Heart left ventricle (tissue), 16 donors: Measurements from ENCODE around the gene RAVER1. TPM values are rescaled to one million over a fixed set of nuclear protein-coding genes. Genes with fewer than 3 reads are reported as not detected.

ENCODE experiments used
- ATAC-seq, 4 donors: fragments of 200-7000 bp; cut with Tn5 transposase; one replicate each; pipeline ENCODE4 v1.9.1; 2020 to 2022; ENCODE audit warnings: moderate library complexity in 4 of 4, mild to moderate bottlenecking in 3 of 4, moderate number of reproducible peaks in 1 of 4
- DNase-seq, 5 donors: peaks; one replicate each; pipeline ENCODE4 v3.0.0-alpha.2; 2020
- H3K27ac ChIP-seq, 12 donors: fragments of 200-600 bp; sonication (generic) in 4 of 12; one replicate each; pipeline versions ENCODE4 v1.5.0 to v1.8.0; 2016 to 2022; ENCODE audit warnings: mild to moderate bottlenecking in 2 of 12
- H3K27me3 ChIP-seq, 9 donors: fragments of 200-600 bp; sonication (generic) in 2 of 9; one replicate each; pipeline versions ENCODE4 v1.5.1 to v1.8.0; 2016 to 2022; ENCODE audit warnings: mild to moderate bottlenecking in 3 of 9
- H3K36me3 ChIP-seq, 9 donors: fragments of 200-600 bp; sonication (generic) in 2 of 9; one replicate each; pipeline versions ENCODE4 v1.5.0 to v1.8.0; 2018 to 2022; ENCODE audit warnings: mild to moderate bottlenecking in 2 of 9
- H3K4me1 ChIP-seq, 12 donors: fragments of 200-600 bp; sonication (generic) in 4 of 12; one replicate each; pipeline versions ENCODE4 v1.5.0 to v1.8.0; 2016 to 2022; ENCODE audit warnings: mild to moderate bottlenecking in 3 of 12
- H3K4me3 ChIP-seq, 12 donors: fragments of 200-600 bp; sonication (generic) in 4 of 12; one replicate each; pipeline versions ENCODE4 v1.5.0 to v1.8.0; 2017 to 2022; ENCODE audit warnings: mild to moderate bottlenecking in 9 of 12, moderate library complexity in 4 of 12
- H3K9me3 ChIP-seq, 12 donors: fragments of 200-600 bp; sonication (generic) in 4 of 12; one replicate each; pipeline versions ENCODE4 v1.5.0 to v1.8.0; 2016 to 2022; ENCODE audit warnings: mild to moderate bottlenecking in 1 of 12
- POLR2A ChIP-seq, 2 donors: fragments of 450-650 bp; IDR thresholded peaks; one replicate each; pipeline ENCODE4 v1.6.1; 2017; ENCODE audit warnings: antibody characterized with exemption in 2 of 2, mild to moderate bottlenecking in 2 of 2, moderate library complexity in 2 of 2
- WGBS, 4 donors: extraction: QIAGEN DNeasy Blood & Tissue Kit in 2 of 4; methylation state at CpG; one replicate each; pipeline versions ENCODE4 v1.1.5 to v1.1.7; 2013 to 2018; 5-methylcytosine and 5-hydroxymethylcytosine counted together
- intact Hi-C, 10 donors: fragments of 100-400 bp; cut with DNase I; formaldehyde crosslinking; loops; one replicate each; pipeline versions ENCODE4 v1.11.1 to v1.14.2; 2022
- polyA plus RNA-seq, 2 donors: library from polyadenylated mRNA; stranded (reverse); fragments of 200-250 nt; gene quantifications; one replicate each; pipeline ENCODE4 v1.2.3, GENCODE V29; 2013
- total RNA-seq, 9 donors: library from RNA; depleted of rRNA in 2 of 9; stranded (reverse); fragments of >200 nt in 2 of 9; fragmentation: NEBNext Ultra II Directional in 3 of 9; extraction: Animal tissue kit (Norgen Biotek cat#: 25700) in 3 of 9; gene quantifications; one replicate each; pipeline versions ENCODE4 v1.1.0 to v1.2.4, GENCODE V29; 2016 to 2023
- TF ChIP-seq, protein P1 (sequence below), 12 donors: fragments of 200-600 bp; sonication (generic) in 4 of 12; IDR thresholded peaks; one replicate each; pipeline versions ENCODE4 v1.5.0 to v1.8.0; 2018 to 2022; ENCODE audit warnings: antibody characterized with exemption in 12 of 12, mild to moderate bottlenecking in 5 of 12
- donor health status: ischemic (EF 13 %, LVEDD 7.1; RV severe dilation, severe dysfunction).
- donor health status: healthy with polysubstance abuse.
- donor health status: DM: no; HTN: yes; CAD: no.
- donor health status: DM: no; HTN: no; CAD: no.
- donor health status: ischemic (EF 25% LVEDD 6.9; RV normal size, moderate dysfunction).
- donor health status: ischemic (EF 25% LVEDD 5.7; RV mildly dilated, moderate dysfunction).
- donor health status: healthy.
- donor health status: DM: yes; HTN: yes; CAD: no.
- donor health status: ischemic (EF 35%, LVEDD 5.7; RV mildly dilated, moderate dysfunction).
- donor health status: nonischemic (EF 11% LVEDD 7.7; RV severe dilation, severe dysfunction).
- donor health status: DM: yes; HTN: yes; CAD: no.
- donor health status: PGD.
- donor health status: ischemic (EF 29% LVEDD 5.4; RV normal size, mild dysfunction).
- donor health status: nonischemic (EF 23%, LVEDD 6.1; RV moderate dilation, normal function).

The RAVER1 gene
- total and polyA plus RNA-seq, 11 donors: 5.9 to 22.5 (median 14.0) TPM

DNA sequence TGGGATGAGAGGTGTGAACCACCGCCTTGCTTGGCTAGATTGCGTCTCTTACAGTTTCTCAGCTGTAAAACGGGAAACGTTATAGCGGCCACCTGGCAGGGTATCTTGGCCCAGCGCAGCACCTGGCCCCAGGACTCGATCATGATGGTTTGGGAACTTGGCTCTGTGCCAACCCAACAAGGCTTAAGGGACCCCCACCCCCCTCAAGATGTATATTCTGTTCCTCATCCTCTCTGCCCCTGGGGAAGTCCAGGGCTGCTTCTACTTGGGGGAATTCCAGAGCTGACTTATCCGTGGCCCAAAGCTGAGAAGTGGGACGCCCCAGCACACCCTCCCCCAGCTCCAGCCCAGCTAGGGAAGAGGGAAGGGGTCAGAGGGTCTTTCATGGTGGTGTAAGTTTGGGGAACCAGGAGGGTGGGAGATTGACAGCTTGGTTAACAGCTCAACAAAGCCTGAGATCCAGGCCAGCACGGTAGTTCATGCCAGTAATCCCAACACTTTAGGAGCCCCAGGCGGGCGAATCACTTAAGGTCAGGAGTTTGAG, 61.7 kb downstream of the RAVER1 start:
- peaks cover 0 to 74% (median 17%) of the 10 kb centered on the region in 12 donors for H3K4me1 ChIP-seq
- peak overlapping the region; percentile 19 to 78 (median 60) for H3K4me3 ChIP-seq
- ATAC-seq (no peak), DNase-seq (peak in 1 of 5 donors; percentile 30)
- H3K9me3 ChIP-seq: no peaks in the 10 kb centered on the region
- 26 to 41% (median 32%) methylated on average over 12 of the region's 12 CpGs for WGBS, 4 donors
- peak overlapping the region in 11 of 12 donors; percentile 77 to 99 (median 89) for H3K27ac ChIP-seq
- H3K27me3 ChIP-seq: peaks cover 0 to 23% (median 3%) of the 10 kb centered on the region in 9 donors
- TF ChIP-seq POLR2A (IDR thresholded peaks at IDR 0.05): no peak
- TF ChIP-seq, protein P1, sequence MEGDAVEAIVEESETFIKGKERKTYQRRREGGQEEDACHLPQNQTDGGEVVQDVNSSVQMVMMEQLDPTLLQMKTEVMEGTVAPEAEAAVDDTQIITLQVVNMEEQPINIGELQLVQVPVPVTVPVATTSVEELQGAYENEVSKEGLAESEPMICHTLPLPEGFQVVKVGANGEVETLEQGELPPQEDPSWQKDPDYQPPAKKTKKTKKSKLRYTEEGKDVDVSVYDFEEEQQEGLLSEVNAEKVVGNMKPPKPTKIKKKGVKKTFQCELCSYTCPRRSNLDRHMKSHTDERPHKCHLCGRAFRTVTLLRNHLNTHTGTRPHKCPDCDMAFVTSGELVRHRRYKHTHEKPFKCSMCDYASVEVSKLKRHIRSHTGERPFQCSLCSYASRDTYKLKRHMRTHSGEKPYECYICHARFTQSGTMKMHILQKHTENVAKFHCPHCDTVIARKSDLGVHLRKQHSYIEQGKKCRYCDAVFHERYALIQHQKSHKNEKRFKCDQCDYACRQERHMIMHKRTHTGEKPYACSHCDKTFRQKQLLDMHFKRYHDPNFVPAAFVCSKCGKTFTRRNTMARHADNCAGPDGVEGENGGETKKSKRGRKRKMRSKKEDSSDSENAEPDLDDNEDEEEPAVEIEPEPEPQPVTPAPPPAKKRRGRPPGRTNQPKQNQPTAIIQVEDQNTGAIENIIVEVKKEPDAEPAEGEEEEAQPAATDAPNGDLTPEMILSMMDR (IDR thresholded peaks at IDR 0.05): no peak
- intact Hi-C loops: loop anchor here in 2 of 10 donors (5.0 kb wide), 1 partner anchor 61 kb away; the partner anchor contains the start of gene RAVER1 (in 2 of the 2)
- peaks cover 0 to 30% (median 11%) of the 10 kb centered on the region in 9 donors for H3K36me3 ChIP-seq

DNA sequence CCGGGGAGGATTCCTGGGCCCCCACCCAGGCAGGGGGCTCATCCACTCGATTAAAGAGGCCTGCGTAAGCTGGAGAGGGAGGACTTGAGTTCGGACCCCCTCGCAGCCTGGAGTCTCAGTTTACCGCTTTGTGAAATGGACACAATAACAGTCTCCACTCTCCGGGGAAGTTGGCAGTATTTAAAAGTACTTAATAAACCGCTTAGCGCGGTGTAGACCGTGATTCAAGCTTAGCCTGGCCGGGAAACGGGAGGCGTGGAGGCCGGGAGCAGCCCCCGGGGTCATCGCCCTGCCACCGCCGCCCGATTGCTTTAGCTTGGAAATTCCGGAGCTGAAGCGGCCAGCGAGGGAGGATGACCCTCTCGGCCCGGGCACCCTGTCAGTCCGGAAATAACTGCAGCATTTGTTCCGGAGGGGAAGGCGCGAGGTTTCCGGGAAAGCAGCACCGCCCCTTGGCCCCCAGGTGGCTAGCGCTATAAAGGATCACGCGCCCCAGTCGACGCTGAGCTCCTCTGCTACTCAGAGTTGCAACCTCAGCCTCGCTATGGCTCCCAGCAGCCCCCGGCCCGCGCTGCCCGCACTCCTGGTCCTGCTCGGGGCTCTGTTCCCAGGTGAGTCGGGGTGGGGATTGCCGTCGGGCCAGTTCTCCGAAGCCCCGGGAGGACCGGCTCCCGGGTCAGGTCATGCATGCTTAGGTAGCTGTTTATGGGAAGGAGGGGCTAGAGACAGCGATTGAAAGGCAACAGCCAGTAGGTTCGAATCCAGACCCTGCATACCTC, 62.5 kb downstream of the RAVER1 start, which contains the start of gene ICAM1:
ICAM1 (plus strand) TSS at position 505 of the 779 bp plus-strand sequence; CDS start at position 545, 40 bp downstream.
- Histone ChIP-seq H3K36me3 (peaks cover 0 to 22% (median 8%) of the 10 kb centered on the region in 9 donors), H3K4me3 (peak within 1 kb of the TSS; percentile 19 to 78 (median 60)), H3K9me3 (no peaks in the 10 kb centered on the region), H3K4me1 (peaks cover 0 to 70% (median 17%) of the 10 kb centered on the region in 12 donors), H3K27me3 (peaks cover 0 to 23% (median 3%) of the 10 kb centered on the region in 9 donors), H3K27ac (peak within 1 kb of the TSS; percentile 69 to 99 (median 88))
- intact Hi-C loops: loop anchor here in 4 of 10 donors (1.0 to 5.0 kb wide), 3 partner anchors 61 to 63 kb away; partner anchors contain the start of gene RAVER1 (in 3 of the 4)
- ATAC-seq (peak; percentile 35 to 74 (median 72)), DNase-seq (peak; percentile 84 to 91 (median 87))
- WGBS, 4 donors: 2 to 4% (median 3%) methylated on average over 30 to 51 of the region's 51 CpGs
- TF ChIP-seq, protein P1 (IDR thresholded peaks at IDR 0.05): peak in 2 of 12 donors; percentile 9 to 24
- peak in 1 of 2 donors; percentile 62 for TF ChIP-seq POLR2A (IDR thresholded peaks at IDR 0.05)

DNA sequence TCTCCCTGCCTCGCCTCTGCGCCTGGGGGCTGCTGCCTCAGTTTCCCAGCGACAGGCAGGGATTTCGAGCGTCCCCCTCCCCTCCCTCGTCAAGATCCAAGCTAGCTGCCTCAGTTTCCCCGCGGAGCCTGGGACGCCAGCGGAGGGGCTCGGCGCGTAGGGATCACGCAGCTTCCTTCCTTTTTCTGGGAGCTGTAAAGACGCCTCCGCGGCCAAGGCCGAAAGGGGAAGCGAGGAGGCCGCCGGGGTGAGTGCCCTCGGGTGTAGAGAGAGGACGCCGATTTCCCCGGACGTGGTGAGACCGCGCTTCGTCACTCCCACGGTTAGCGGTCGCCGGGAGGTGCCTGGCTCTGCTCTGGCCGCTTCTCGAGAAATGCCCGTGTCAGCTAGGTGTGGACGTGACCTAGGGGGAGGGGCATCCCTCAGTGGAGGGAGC, 63.1 kb downstream of the RAVER1 start:
- 2 to 3% (median 3%) methylated on average over 16 to 37 of the region's 37 CpGs for WGBS, 4 donors
- intact Hi-C loops: loop anchor here in 4 of 10 donors (1.0 to 5.0 kb wide), 3 partner anchors 62 to 64 kb away; partner anchors contain the start of gene RAVER1 (in 3 of the 4)
- H3K4me3 ChIP-seq: peak overlapping the region; percentile 19 to 78 (median 60)

More for the DNA sequence above, 63.1 kb downstream of the RAVER1 start:
- H3K4me1 ChIP-seq: peaks cover 0 to 75% (median 17%) of the 10 kb centered on the region in 12 donors
- ATAC-seq (peak; percentile 15 to 66 (median 58)), DNase-seq (peak; percentile 72 to 91 (median 80))
- TF ChIP-seq, protein P1 (IDR thresholded peaks at IDR 0.05): no peak
- TF ChIP-seq POLR2A (IDR thresholded peaks at IDR 0.05): no peak
- H3K9me3 ChIP-seq: no peaks in the 10 kb centered on the region
- peaks cover 0 to 16% (median 6%) of the 10 kb centered on the region in 9 donors for H3K36me3 ChIP-seq
- peaks cover 0 to 23% (median 3%) of the 10 kb centered on the region in 9 donors for H3K27me3 ChIP-seq
- H3K27ac ChIP-seq: peak overlapping the region; percentile 69 to 99 (median 88)
